RWPE1 (cell line): ENCODE results near the gene NINJ2.
"Not testable (repeated sequence)": the region's sequence is repeated elsewhere in the genome, so short reads cannot be mapped to it uniquely, and the experiment has no call there.

ENCODE experiments used
- CTCF ChIA-PET: fragments of 350-600 bp; sonication (Branson Sonifier 250); formaldehyde crosslinking; extraction: SDS; loops from one replicate; lab custom pipeline; 2021; lab: Yijun Ruan, JAX
- POLR2A ChIA-PET: fragments of 400-600 bp; formaldehyde crosslinking; extraction: SDS; loops from one replicate; lab custom pipeline; 2020; ENCODE audit warnings: antibody characterized with exemption; ENCODE audit not compliant: low non-redundant PET; lab: Yijun Ruan, JAX
- DNase-seq: peaks from one replicate; pipeline ENCODE4 v3.0.0; 2012; ENCODE audit warnings: low spot score
- H3K27ac ChIP-seq: fragments of 450-650 bp; 2 replicates; pipeline ENCODE4 v1.5.1; 2017
- CTCF ChIP-seq: fragments of 450-650 bp; conservative IDR thresholded peaks from 2 replicates; pipeline ENCODE4 v1.5.1; 2017; ENCODE audit warnings: low read depth, mild to moderate bottlenecking

The NINJ2 gene

GRCh38 chr12:663293-663871 is at the start of gene NINJ2:
NINJ2 (minus strand) TSS chr12:663445; CDS start chr12:663360, 85 bp downstream.
- H3K27ac ChIP-seq: no peak within 1 kb of the TSS
- POLR2A ChIA-PET: no interaction called here
- CTCF ChIA-PET: interaction anchor here (0.6 kb wide), 2 partner anchors 69 to 321 kb away, joined by 3 to 4 read pairs; no protein-coding TSS in a partner anchor

GRCh38 chr12:712172-712863 is 49.1 kb upstream of the NINJ2 start:
- no peak for TF ChIP-seq CTCF
- DNase-seq: no peak
- H3K27ac ChIP-seq: no peak overlapping the region
- ChIA-PET CTCF (no interaction called here), POLR2A (no interaction called here)

More at GRCh38 chr12:663293-663871, at the start of gene NINJ2:
- no peak for DNase-seq
- TF ChIP-seq CTCF: no peak

GRCh38 chr12:709455-710020 is 46.3 kb upstream of the NINJ2 start:
- no peak for DNase-seq
- ChIA-PET POLR2A (no interaction called here), CTCF (interaction anchor here (0.6 kb wide), 2 partner anchors 80 to 105 kb away, joined by 3 to 4 read pairs; no protein-coding TSS in a partner anchor)
- no peak overlapping the region for H3K27ac ChIP-seq
- TF ChIP-seq CTCF: no peak

- CTCF ChIA-PET, DNase-seq, H3K27ac ChIP-seq, POLR2A ChIA-PET: not testable (repeated sequence)
Measured at GRCh38 chr12:708084-708483, 44.8 kb upstream of the NINJ2 start.

GRCh38 chr12:704516-705242 is 41.4 kb upstream of the NINJ2 start:
- no peak for TF ChIP-seq CTCF
- CTCF ChIA-PET: no interaction called here
- no peak for DNase-seq

GRCh38 chr12:701896-702539 is 38.8 kb upstream of the NINJ2 start:
- CTCF ChIA-PET: no interaction called here
- DNase-seq: no peak
- POLR2A ChIA-PET: no interaction called here
- no peak for TF ChIP-seq CTCF
- H3K27ac ChIP-seq: no peak overlapping the region

More at GRCh38 chr12:704516-705242, 41.4 kb upstream of the NINJ2 start:
- POLR2A ChIA-PET: no interaction called here
- H3K27ac ChIP-seq: no peak overlapping the region
